ENCODE data around the gene MBD3.
"Not testable (repeated sequence)": the region's sequence is repeated elsewhere in the genome, so short reads cannot be mapped to it uniquely, and the experiment has no call there.

Gene MBD3

GRCh38 chr19:1538978-1539377, 53.7 kb downstream of the MBD3 start:
- DNase-seq (ENCODE audit: low spot score): no peak

- DNase-seq (ENCODE audit: low spot score): not testable (repeated sequence)
Measured at GRCh38 chr19:1535699-1536098, 57.0 kb downstream of the MBD3 start.

- DNase-seq (ENCODE audit: low spot score): no peak
Measured at GRCh38 chr19:1534972-1535371, 57.7 kb downstream of the MBD3 start.

DNA sequence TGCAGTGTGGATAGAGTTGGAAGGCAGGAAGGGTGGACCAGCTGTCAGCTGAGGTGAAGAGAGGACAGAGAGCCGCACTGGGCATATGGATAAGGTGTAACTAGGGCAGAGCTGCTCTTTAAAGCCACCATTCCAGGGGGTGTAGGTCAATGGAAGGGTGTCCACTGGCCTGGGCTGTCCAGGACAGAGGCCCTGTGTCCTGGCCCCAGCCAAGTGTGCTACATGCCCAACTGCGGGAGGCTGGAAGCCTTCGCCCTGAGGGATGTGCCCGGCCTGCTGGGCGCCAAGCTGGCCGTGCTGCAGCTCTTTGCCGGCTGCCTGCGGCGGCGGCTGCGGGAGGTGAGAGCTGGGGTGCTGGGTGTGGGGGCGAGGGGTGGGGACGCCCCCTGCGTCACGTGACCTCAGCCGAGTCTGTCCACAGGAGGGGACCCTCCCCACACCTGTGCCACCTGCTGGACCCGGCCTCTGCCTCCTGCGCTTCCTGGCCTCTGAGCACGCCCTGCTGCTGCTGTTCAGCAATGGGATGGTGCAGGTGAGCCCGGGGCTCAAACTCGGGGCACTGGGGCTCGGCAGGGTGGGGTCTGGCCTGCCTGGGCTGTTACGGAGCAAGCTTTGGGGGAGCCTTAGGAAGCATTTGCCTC, 59.0 kb downstream of the MBD3 start:
- DNase-seq (ENCODE audit: low spot score): no peak

GRCh38 chr19:1532003-1532402, 60.7 kb downstream of the MBD3 start:
- DNase-seq (ENCODE audit: low spot score): no peak

DNA sequence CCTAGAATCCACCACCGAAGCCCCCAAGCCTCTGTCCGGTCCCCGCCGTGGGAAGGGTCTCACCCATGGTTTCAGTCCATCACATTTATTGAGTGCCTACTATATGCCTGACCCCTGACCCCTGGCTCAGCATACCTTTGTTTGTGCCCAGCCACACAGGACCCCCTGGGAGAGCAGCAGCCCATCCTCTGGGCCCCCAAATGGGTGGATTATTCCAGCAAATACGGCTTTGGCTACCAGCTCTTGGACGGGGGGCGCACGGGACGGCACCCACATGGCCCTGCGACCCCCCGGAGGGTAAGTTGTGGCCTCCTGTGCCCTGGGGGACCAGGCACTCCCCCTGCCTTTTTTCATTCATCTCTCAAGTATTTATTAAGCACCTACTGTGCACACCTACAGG, 61.1 kb downstream of the MBD3 start:
- no peak for DNase-seq (ENCODE audit: low spot score)

DNA sequence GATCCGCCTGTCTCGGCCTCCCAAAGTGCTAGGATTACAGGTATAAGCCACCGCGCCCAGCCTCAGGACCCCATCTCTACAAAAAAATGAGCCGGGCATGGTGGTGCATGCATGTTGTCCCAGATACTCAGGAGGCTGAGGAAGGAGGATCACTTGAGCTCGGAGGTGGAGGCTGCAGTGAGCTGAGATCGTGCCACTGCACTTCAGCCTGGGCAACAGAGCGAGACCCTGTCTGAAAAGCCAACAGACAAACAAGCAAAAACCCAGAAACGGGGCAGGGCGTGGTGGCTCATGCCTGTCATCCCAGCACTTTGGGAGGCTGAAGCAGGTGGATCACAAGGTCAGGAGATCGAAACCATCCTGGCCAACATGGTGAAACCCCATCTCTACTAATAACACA, 61.8 kb downstream of the MBD3 start:
- not testable (repeated sequence) for DNase-seq (ENCODE audit: low spot score)

- no peak for DNase-seq (ENCODE audit: low spot score)
Measured at GRCh38 chr19:1529430-1529816, 63.2 kb downstream of the MBD3 start.

GRCh38 chr19:1528596-1529429, 63.9 kb downstream of the MBD3 start:
- DNase-seq (ENCODE audit: low spot score): no peak

DNA sequence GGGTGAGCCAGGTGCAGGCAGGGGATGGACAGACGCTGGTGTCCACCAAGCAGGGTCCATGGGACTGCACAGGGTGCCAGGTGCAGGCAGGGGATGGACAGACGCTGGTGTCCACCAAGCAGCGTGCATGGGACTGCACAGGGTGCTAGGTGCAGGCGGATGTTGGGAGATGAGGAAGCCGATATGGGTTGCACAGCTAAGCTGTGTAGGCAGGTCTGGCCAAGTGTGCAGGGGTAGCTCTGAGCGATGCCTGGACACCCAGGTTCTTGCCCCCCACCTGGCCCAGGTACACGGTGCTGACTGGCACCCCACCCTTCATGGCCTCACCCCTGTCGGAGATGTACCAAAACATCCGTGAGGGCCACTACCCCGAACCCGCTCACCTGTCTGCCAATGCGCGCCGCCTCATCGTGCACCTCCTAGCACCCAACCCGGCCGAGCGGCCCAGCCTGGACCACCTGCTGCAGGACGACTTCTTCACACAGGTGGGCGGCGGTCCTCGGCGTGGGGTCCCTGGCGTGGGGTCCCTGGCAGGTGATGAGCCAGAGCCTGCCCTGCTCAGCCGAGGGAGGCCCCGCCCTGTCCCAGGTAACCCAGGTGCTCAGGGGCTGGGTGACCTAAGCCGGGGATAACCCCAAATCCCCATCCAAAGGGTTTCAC, 64.9 kb downstream of the MBD3 start:
- no peak for DNase-seq (ENCODE audit: low spot score)

- no peak for DNase-seq (ENCODE audit: low spot score)
Measured at GRCh38 chr19:1526979-1527649, 65.6 kb downstream of the MBD3 start.

- DNase-seq (ENCODE audit: low spot score): no peak
Measured at GRCh38 chr19:1526066-1526778, 66.4 kb downstream of the MBD3 start.

DNA sequence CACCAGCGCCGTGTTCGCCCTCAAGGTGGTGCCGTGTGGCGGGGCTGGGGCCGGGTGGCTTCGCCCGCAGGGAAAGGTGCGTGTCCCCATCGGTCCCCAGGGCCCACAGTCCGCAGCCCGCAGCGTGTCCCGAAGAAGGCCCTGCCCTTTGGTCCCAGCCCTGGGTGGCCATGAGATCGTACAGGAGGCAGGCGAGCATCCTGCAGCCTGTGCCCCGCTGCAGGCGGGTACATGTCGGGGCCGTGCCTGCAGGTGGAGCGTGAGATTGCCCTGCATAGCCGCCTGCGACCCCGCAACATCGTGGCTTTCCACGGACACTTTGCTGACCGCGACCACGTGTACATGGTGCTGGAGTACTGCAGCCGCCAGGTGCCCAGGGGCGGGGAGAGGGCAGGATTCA, 67.3 kb downstream of the MBD3 start:
- no peak for DNase-seq (ENCODE audit: low spot score)

- no peak for DNase-seq (ENCODE audit: low spot score)
Measured at GRCh38 chr19:1524972-1525325, 67.7 kb downstream of the MBD3 start.

GRCh38 chr19:1524287-1524971, 68.2 kb downstream of the MBD3 start:
- no peak for DNase-seq (ENCODE audit: low spot score)

Measured in left forelimb (tissue), 1 donor.